ENCODE data around the gene SND1.

DNA sequence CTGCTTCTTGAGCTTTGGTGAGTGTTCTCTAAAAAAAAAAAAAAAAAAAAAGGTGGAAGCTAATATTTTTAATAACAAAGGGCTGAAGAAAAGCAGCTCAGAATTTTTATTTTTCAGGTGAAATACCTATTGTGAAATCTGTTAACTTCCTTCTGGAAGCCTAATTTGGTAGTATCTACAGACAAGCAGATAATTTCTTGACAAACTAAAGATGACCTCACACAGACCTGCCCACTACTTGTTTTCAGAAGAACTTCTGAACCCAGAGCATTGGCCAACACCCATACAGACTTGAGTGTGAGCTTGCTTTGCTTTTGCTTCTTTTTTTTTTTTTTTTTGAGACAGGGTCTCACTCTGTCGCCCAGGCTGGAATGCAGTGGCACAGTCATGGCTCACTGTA lies 348.1 kb downstream of the SND1 start:
- TF ChIP-seq, protein P1, sequence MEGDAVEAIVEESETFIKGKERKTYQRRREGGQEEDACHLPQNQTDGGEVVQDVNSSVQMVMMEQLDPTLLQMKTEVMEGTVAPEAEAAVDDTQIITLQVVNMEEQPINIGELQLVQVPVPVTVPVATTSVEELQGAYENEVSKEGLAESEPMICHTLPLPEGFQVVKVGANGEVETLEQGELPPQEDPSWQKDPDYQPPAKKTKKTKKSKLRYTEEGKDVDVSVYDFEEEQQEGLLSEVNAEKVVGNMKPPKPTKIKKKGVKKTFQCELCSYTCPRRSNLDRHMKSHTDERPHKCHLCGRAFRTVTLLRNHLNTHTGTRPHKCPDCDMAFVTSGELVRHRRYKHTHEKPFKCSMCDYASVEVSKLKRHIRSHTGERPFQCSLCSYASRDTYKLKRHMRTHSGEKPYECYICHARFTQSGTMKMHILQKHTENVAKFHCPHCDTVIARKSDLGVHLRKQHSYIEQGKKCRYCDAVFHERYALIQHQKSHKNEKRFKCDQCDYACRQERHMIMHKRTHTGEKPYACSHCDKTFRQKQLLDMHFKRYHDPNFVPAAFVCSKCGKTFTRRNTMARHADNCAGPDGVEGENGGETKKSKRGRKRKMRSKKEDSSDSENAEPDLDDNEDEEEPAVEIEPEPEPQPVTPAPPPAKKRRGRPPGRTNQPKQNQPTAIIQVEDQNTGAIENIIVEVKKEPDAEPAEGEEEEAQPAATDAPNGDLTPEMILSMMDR (IDR thresholded peaks at IDR 0.05) = no peak
- TF ChIP-seq POLR2A (IDR thresholded peaks at IDR 0.05) = no peak
